DND-41 (cell line): ENCODE results near the gene MRPS35.

ENCODE experiments used
- ATAC-seq: fragments of 200-7000 bp; cut with Tn5 transposase; 3 replicates; pipeline ENCODE4 v1.9.1; 2021; ENCODE audit warnings: low read depth; ENCODE audit not compliant: insufficient read depth
- DNase-seq: peaks from one replicate; pipeline ENCODE4 v3.0.0-alpha.2; 2020
- H2AFZ ChIP-seq: 2 replicates; pipeline ENCODE4 v1.6.0; 2012; ENCODE audit warnings: low read depth, low read length
- H3K27ac ChIP-seq: 2 replicates; pipeline ENCODE4 v1.5.1; 2012; ENCODE audit warnings: low read length, inconsistent platforms
- H3K27me3 ChIP-seq: fragments of 200-600 bp; sonication (generic); 2 replicates; pipeline ENCODE4 v1.6.0; 2012; ENCODE audit warnings: low read length, mild to moderate bottlenecking, inconsistent platforms; ENCODE audit not compliant: insufficient read depth, poor library complexity
- H3K36me3 ChIP-seq: 2 replicates; pipeline ENCODE4 v1.5.1; 2012; ENCODE audit warnings: low read length, inconsistent platforms; ENCODE audit not compliant: insufficient read depth
- H3K4me1 ChIP-seq: 2 replicates; pipeline ENCODE4 v1.5.1; 2012; ENCODE audit warnings: mild to moderate bottlenecking, low read length; ENCODE audit not compliant: insufficient read depth
- H3K4me2 ChIP-seq: 2 replicates; pipeline ENCODE4 v1.6.0; 2012; ENCODE audit warnings: mild to moderate bottlenecking, moderate library complexity, low read length, inconsistent platforms; ENCODE audit not compliant: insufficient read depth
- H3K4me3 ChIP-seq, 2 experiments: fragments of 200-600 bp in 1 of 2; shearing (Covaris generic) in 1 of 2; 2 replicates each; pipeline ENCODE4 v1.5.1; 2012 to 2016; ENCODE audit warnings: inconsistent platforms in 2 of 2, low read length in 2 of 2, mild to moderate bottlenecking in 2 of 2, low read depth in 1 of 2, moderate library complexity in 1 of 2
- H3K79me2 ChIP-seq: 2 replicates; pipeline ENCODE4 v1.6.0; 2012; ENCODE audit warnings: low read length, inconsistent platforms; ENCODE audit not compliant: insufficient read depth
- H3K9ac ChIP-seq: 2 replicates; pipeline ENCODE4 v1.6.0; 2012; ENCODE audit warnings: low read depth, mild to moderate bottlenecking, inconsistent platforms, low read length, moderate library complexity
- H3K9me3 ChIP-seq: 2 replicates; pipeline ENCODE4 v1.5.1; 2012; ENCODE audit warnings: low read length, moderate library complexity, mild to moderate bottlenecking, inconsistent platforms; ENCODE audit not compliant: insufficient read depth, severe bottlenecking
- H4K20me1 ChIP-seq: 2 replicates; pipeline ENCODE4 v1.6.0; 2012; ENCODE audit warnings: low read length; ENCODE audit not compliant: insufficient read depth
- CTCF ChIP-seq: IDR thresholded peaks from 2 replicates; pipeline ENCODE4 v1.5.1; 2012; ENCODE audit warnings: borderline replicate concordance, low read length, moderate library complexity, mild to moderate bottlenecking; ENCODE audit not compliant: poor library complexity, severe bottlenecking; ENCODE audit errors: extremely low read depth
- EZH2 ChIP-seq: IDR thresholded peaks from 3 replicates; pipeline ENCODE4 v1.6.1; 2012; ENCODE audit warnings: borderline replicate concordance, low read depth, mild to moderate bottlenecking, moderate library complexity, low read length, inconsistent platforms; ENCODE audit not compliant: severe bottlenecking

The MRPS35 gene

GRCh38 chr12:27772328-27773049 lies 61.9 kb downstream of the MRPS35 start:
- TF ChIP-seq CTCF, result no peak
- no peak for TF ChIP-seq EZH2
- DNase-seq (no peak), ATAC-seq (no peak)
- Histone ChIP-seq H3K27me3 (no peaks in the 10 kb centered on the region), H3K4me2 (no peak overlapping the region), H3K79me2 (no peaks in the 10 kb centered on the region), H3K9ac (no peak overlapping the region), H3K27ac (no peak overlapping the region), H2AFZ (no peak overlapping the region), H3K4me1 (no peaks in the 10 kb centered on the region), H3K4me3 (no peak overlapping the region), H3K36me3 (no peaks in the 10 kb centered on the region), H3K9me3 (no peaks in the 10 kb centered on the region), H4K20me1 (no peaks in the 10 kb centered on the region)

- no peak for ATAC-seq
- no peak overlapping the region for H3K27ac ChIP-seq
- peaks cover 16% of the 10 kb centered on the region for H3K36me3 ChIP-seq
- no peak overlapping the region for H3K9ac ChIP-seq
- H3K4me1 ChIP-seq, result peaks cover 26% of the 10 kb centered on the region
- no peak overlapping the region for H3K4me3 ChIP-seq
- TF ChIP-seq EZH2 (no peak), CTCF (no peak)
- no peaks in the 10 kb centered on the region for H3K9me3 ChIP-seq
- peaks cover 32% of the 10 kb centered on the region for H3K79me2 ChIP-seq
- DNase-seq, result no peak
- no peaks in the 10 kb centered on the region for H3K27me3 ChIP-seq
- no peak overlapping the region for H2AFZ ChIP-seq
- no peak overlapping the region for H3K4me2 ChIP-seq
- H4K20me1 ChIP-seq, result no peaks in the 10 kb centered on the region
Observed at GRCh38 chr12:27777141-27777540, 66.5 kb downstream of the MRPS35 start.

- Histone ChIP-seq H3K9me3 (no peaks in the 10 kb centered on the region), H3K4me1 (peaks cover 37% of the 10 kb centered on the region), H3K27me3 (no peaks in the 10 kb centered on the region), H3K9ac (no peak overlapping the region), H3K27ac (no peak overlapping the region), H3K79me2 (peaks cover 43% of the 10 kb centered on the region), H2AFZ (0 out of 2 replicates have a peak overlapping the region, but pooled peaks have one; percentile 45), H4K20me1 (no peaks in the 10 kb centered on the region), H3K4me3 (no peak overlapping the region), H3K36me3 (peaks cover 22% of the 10 kb centered on the region), H3K4me2 (no peak overlapping the region)
- TF ChIP-seq EZH2 (no peak), CTCF (no peak)
- DNase-seq (no peak), ATAC-seq (no peak)
Observed at GRCh38 chr12:27778206-27778605, 67.6 kb downstream of the MRPS35 start.
